A549 (cell line): ENCODE measurements around the gene SLC25A39.

Experiments used
- ESRRA ChIP-seq: fragments of 150-350 bp; IDR thresholded peaks from 2 replicates; pipeline ENCODE4 v1.6.1; 2014; ENCODE audit warnings: mild to moderate bottlenecking, low read length, borderline replicate concordance
- USF2 ChIP-seq: fragments of 450-650 bp; IDR thresholded peaks from 2 replicates; pipeline ENCODE4 v1.6.1; 2014; ENCODE audit warnings: antibody characterized with exemption

GRCh38 chr17:44314524-44314868, 10.1 kb downstream of the SLC25A39 start:
- TF ChIP-seq USF2 (no peak), ESRRA (no peak)
